ENCODE data around the gene NLGN2.
A peak's percentile ranks its signal among the peaks of the same experiment; 100 is the strongest.

GRCh38 chr17:7394452-7395191 lies 13.0 kb upstream of the NLGN2 start, which contains the start of gene PLSCR3:
- no peak for TF ChIP-seq CREB1 (CRISPR knock-in tag; IDR thresholded peaks at IDR 0.05)
- TF ChIP-seq FOXK1 (CRISPR knock-in tag; IDR thresholded peaks at IDR 0.05) = no peak
- TF ChIP-seq E2F4 (CRISPR knock-in tag; IDR thresholded peaks at IDR 0.05; ENCODE audit: borderline replicate concordance, low read depth) = no peak
- no peak for TF ChIP-seq CBFB (CRISPR knock-in tag; IDR thresholded peaks at IDR 0.05; ENCODE audit: low read depth)
- TF ChIP-seq ZNF138 (CRISPR knock-in tag; conservative IDR thresholded peaks at IDR 0.05) = no peak
- TF ChIP-seq ZNF232 (CRISPR knock-in tag; IDR thresholded peaks at IDR 0.05) = no peak
- TF ChIP-seq CTCF (IDR thresholded peaks at IDR 0.05) = no peak
- TF ChIP-seq TEAD4 (CRISPR knock-in tag; IDR thresholded peaks at IDR 0.05) = no peak
- no peak for TF ChIP-seq NR2C2 (CRISPR knock-in tag; IDR thresholded peaks at IDR 0.05)
- no peak for TF ChIP-seq ATF3 (CRISPR knock-in tag; conservative IDR thresholded peaks at IDR 0.05)
- TF ChIP-seq GABPB1 (CRISPR knock-in tag; IDR thresholded peaks at IDR 0.05) = 0 out of 2 replicates have a peak, but pooled peaks have one; percentile 13
- no peak for TF ChIP-seq JUN (CRISPR knock-in tag; IDR thresholded peaks at IDR 0.05)
- TF ChIP-seq USF1 (CRISPR knock-in tag; IDR thresholded peaks at IDR 0.05) = no peak
- TF ChIP-seq ZNF121 (CRISPR knock-in tag; IDR thresholded peaks at IDR 0.05) = no peak

Data from WTC11 (cell line).